ENCODE measurements around the gene TNFSF15.

TNFSF15 gene

GRCh38 chr9:114825126-114825795, 19.4 kb upstream of the TNFSF15 start:
- DNase-seq (ENCODE audit: low read depth, low spot score): no peak

- no peak for DNase-seq (ENCODE audit: low read depth, low spot score)
Measured at GRCh38 chr9:114824110-114824509, 18.3 kb upstream of the TNFSF15 start.

- DNase-seq (ENCODE audit: low read depth, low spot score): no peak
Measured at GRCh38 chr9:114823441-114823840, 17.6 kb upstream of the TNFSF15 start.

GRCh38 chr9:114822708-114823107, 16.9 kb upstream of the TNFSF15 start:
- no peak for DNase-seq (ENCODE audit: low read depth, low spot score)

- DNase-seq (ENCODE audit: low read depth, low spot score): no peak
Measured at GRCh38 chr9:114820776-114821501, 15.1 kb upstream of the TNFSF15 start.

GRCh38 chr9:114818178-114818577, 12.3 kb upstream of the TNFSF15 start:
- no peak for DNase-seq (ENCODE audit: low read depth, low spot score)

GRCh38 chr9:114813717-114814418, 8.0 kb upstream of the TNFSF15 start:
- DNase-seq (ENCODE audit: low read depth, low spot score): no peak

- no peak for DNase-seq (ENCODE audit: low read depth, low spot score)
Measured at GRCh38 chr9:114811966-114812636, 6.3 kb upstream of the TNFSF15 start.

- DNase-seq (ENCODE audit: low read depth, low spot score): no peak
Measured at GRCh38 chr9:114811301-114811700, 5.5 kb upstream of the TNFSF15 start.

GRCh38 chr9:114810614-114811013, 4.8 kb upstream of the TNFSF15 start:
- no peak for DNase-seq (ENCODE audit: low read depth, low spot score)

- DNase-seq (ENCODE audit: low read depth, low spot score): no peak
Measured at GRCh38 chr9:114806526-114806900, 674 bp upstream of the TNFSF15 start.

GRCh38 chr9:114804505-114804904, 1.3 kb downstream of the TNFSF15 start:
- DNase-seq (ENCODE audit: low read depth, low spot score): peak; percentile 39

GRCh38 chr9:114803479-114804265, 2.2 kb downstream of the TNFSF15 start:
- DNase-seq (ENCODE audit: low read depth, low spot score): no peak

- no peak for DNase-seq (ENCODE audit: low read depth, low spot score)
Measured at GRCh38 chr9:114799925-114800324, 5.9 kb downstream of the TNFSF15 start.

GRCh38 chr9:114799441-114799840, 6.4 kb downstream of the TNFSF15 start:
- DNase-seq (ENCODE audit: low read depth, low spot score): no peak

GRCh38 chr9:114798780-114799427, 6.9 kb downstream of the TNFSF15 start:
- DNase-seq (ENCODE audit: low read depth, low spot score): no peak

GRCh38 chr9:114798101-114798500, 7.7 kb downstream of the TNFSF15 start:
- DNase-seq (ENCODE audit: low read depth, low spot score): no peak

- DNase-seq (ENCODE audit: low read depth, low spot score): no peak
Measured at GRCh38 chr9:114792396-114792795, 13.4 kb downstream of the TNFSF15 start.

- no peak for DNase-seq (ENCODE audit: low read depth, low spot score)
Measured at GRCh38 chr9:114791736-114792135, 14.1 kb downstream of the TNFSF15 start.

GRCh38 chr9:114791312-114791711, 14.5 kb downstream of the TNFSF15 start:
- DNase-seq (ENCODE audit: low read depth, low spot score): no peak

GRCh38 chr9:114790521-114790920, 15.3 kb downstream of the TNFSF15 start:
- DNase-seq (ENCODE audit: low read depth, low spot score): no peak
